DMS153 (cell line): Measurements from ENCODE around the gene RRP1.
A peak's percentile ranks its signal among the peaks of the same experiment; 100 is the strongest.

ENCODE experiments used
- DNase-seq: peaks from one replicate; lab custom pipeline; 2025; lab: John Stamatoyannopoulos, UW

RRP1 gene

DNA sequence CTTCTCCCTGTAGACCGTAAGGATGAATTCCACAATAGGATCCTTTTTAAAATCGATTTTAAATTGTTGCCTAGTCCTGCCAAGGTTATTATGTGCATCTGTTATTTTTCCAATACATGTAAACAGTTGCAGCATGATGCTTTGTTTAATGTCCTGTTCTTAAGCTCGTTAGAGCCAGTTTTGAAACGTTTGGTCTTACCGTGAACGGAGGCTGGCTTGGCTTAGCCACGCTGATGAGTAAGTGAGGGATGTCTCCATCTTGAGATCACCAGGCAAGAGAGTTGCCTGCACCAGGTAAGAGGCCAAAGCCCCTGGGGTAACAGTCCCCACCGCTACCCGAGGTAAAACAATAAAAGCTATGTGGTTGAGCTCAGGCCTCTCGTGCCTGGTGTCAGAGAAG lies 30.6 kb upstream of the RRP1 start:
- no peak for DNase-seq

DNA sequence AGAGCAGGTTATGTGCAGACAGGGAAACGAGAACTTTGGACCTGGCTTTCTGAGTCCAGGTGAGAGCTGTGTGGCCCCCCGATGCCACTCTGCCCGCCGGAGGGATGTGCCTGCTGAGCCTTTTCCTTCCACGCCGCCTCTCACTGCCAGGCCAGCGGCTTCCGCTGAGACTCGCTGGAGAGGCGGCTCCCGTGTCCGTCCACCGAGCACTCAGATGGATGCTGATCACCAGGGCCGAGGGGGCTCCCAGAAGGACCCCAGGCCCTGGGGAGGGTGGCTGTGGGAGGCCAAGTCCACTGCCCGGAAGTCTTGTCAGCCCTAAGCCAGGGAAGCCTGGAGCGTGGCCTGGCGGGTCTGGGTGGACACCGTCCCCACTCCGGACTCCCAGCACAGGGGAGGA lies 29.7 kb upstream of the RRP1 start:
- no peak for DNase-seq

DNA sequence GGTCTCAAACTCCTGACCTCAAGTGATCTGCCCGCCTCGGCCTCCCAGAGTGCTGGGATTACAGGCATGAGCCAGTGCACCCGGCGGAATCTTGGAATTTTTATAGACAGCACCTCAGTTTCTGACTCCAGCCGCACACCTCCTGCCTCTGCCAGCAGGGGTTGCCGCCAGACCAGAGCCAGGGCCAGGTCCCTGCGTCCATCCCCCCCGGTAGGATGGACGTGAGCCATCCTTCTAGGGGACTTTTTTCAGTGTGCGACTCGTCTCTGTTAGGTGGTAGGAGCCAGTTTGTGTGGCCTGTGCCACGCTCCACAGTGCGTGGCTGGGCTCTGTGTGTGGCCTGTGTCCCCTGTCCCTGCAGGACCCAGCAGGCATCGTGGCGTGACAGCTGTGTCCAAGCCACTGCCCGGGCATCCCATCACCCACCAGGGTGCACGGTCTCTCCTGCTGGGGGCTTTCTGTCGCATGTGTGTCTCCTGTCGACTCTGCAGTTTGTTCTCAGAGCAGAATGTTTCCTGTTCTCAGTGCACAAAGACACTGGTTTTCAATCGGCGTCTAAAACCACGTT lies 28.9 kb upstream of the RRP1 start:
- DNase-seq = no peak

DNA sequence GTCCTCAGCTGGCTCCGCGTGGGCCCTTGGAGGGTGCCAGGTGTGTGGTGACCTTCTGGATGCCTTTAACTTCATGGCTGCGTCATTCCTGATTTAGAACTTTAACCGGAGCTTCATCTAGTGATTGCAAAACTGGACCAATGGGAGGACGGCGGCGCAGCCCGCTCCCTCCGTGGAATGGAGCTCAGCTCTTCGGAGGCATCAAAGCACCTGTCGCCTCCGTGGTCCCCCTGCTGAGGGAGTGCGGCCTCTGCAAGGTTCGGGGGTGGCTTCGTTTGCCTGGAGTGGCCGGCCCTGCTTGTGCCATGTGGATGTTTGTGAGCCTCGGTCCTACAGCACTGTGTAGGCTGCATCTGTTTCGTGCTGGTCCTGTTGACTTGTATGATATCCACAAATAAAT lies 27.5 kb upstream of the RRP1 start:
- no peak for DNase-seq

DNA sequence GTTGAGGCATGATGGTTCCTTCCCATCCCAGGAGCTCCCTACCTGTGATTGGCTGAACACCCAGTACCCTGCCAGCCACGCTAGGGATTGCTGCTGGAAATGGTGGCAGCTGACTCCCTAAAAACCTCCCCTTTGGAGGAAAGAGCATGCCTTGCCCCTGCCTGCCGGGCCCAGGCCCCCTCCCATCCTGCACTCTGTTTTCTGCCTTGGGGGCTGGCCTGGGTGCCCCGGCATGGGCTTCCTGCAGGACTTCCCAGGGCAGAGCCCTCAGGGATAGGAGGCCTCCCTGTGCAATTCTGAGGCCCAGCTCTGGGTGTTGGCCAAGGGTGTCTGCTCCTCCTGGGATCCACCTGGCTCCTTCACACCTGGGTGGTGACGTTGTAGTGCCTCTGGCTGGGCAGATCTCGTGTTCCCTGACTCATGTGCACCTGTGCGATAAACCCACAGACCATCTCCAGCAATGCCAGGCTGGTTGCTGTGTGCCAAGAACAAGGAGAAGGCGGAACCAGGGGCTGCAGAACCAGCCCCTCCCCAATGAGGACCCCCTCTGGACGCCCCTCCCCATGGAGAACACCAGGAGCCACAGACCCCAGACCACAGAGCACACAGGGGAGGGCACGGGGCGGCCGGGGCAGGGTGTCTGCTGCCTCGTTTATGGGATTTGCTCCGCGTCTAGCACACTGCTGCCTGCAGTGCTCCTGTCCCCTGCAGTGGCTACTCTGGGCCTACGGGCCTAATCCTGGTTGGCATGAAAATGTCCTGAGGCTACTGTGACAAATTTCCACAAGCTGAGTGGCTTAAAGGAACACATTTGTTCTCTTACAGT lies 26.9 kb upstream of the RRP1 start:
- no peak for DNase-seq

DNA sequence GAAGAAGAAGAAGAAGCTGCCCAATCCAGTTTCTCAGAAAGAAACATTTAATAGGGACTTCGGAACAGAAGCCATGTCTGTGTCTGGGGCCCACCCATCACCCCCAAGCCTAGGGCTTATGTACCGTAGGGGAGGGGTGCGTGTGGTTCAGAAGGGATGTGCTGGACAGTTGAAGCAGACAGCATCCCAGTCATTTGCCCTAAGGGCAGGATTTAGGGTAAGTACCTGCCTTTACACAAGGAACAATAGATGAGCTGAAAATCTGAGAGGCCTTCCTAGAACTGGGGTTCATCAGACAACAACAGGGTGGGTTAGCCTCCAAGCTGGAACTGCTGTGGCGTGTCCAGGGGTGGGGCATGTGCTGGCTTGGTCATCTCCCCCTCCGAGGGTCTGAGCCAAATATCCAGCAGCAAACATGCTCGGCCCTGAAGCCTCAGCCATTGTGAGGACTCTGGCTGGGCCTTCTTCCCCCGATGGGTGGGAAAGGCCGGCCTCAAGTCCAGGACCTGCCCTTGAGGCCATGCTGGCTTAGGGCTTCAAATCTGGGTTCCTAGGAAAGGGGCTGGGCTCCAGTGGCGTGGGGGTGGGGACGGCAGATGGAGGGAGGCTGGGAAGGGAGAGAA lies 25.4 kb upstream of the RRP1 start:
- DNase-seq = no peak

DNA sequence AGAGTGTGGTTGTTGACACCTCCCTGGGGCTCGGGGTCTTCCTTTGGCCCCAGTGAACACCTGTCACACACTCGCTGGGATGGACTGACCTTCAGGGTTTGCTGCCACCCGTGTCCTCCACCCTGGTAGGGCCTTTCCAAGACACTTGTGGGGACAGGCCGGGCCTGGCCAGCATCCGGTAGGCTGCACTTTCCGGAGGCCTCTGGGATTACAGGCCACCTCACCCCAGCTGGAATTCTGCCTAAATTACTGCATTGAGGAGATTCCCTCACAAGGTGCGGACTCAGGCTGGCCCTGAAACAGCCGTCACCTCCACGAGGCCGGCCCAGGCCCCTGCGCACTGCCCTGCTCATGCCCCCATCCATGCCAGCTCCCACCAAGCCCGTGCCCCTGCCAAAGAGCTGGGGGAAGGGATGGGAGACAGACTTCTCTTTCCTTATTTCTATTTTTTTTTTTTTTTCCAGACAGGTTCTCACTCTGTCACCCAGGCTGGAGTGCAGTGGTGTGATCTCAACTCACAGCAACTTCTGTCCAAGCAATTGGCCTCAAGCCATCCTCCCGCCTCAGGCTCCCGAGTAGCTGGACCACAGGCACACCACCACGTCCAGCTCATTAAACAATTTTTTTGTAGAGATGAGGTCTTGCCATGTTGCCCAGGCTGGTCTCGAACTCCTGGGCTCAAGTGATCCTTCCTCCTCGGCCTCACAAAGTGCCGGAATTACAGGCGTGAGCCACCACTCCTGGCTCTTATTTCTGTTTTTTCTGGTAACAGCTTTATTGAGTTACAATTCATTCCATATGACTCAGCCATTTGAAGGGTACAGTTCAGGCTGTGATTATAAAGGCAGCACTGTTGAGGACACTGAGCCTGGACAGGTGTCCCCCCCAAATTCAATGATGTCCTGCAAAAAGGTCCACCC lies 24.5 kb upstream of the RRP1 start:
- DNase-seq = no peak

DNA sequence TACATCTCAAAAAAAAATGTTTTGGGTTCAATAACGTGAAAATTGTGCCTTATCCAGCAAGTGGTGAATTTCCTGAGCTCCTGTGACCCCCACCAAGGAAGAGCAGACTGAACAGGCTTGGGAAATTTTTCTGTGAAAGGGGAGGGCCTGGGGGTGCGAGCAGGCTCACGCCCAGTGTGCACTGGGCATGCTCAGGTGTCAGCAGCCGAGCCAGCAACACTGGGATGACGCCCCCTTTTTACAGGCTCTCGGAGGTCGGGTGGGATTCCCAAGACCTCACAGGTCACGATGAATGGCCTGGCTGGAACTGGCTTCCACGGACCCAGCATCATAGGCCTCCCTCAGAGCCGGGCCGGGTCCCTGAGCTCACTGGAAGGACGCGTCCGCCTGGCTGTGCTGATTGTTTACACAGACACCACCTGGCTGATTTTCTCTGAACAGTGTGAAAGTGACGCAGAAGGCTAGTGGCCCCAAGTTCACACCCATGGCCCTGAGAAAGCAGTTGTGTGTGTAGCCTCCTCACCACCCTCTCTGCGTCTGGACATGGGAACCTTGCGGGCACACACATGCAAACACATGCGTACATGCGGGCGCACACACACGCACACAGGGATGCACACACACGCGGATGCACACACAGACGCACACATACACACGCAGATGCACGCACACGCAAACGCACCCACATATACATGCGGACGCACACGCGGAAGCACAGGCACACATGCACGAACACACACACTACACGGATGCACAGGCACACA lies 22.5 kb upstream of the RRP1 start:
- DNase-seq = peak; percentile 26

DNA sequence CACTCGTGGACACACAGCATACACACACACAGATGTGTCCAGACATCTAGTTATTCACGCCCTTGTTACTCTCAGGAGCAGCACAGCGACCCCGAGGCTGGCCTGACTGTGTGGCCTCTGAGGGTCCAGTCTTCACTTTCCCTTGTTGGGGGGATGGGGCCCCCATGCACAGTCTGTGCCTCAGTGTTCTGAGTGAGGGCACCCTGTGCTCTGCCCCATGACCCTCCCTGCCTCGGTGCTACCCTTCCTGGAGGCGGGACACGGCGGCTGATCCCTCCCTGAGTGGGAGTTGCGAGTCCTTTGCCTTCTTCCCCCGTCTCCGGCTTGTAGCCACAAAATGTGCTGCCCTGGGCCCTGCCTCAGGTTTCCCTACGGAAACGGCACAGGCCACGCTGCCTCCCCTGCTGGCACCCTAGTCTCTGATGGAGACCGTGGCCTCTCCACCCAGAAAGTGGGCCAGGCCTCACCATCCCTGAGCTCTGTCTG lies 21.8 kb upstream of the RRP1 start:
- DNase-seq = no peak

DNA sequence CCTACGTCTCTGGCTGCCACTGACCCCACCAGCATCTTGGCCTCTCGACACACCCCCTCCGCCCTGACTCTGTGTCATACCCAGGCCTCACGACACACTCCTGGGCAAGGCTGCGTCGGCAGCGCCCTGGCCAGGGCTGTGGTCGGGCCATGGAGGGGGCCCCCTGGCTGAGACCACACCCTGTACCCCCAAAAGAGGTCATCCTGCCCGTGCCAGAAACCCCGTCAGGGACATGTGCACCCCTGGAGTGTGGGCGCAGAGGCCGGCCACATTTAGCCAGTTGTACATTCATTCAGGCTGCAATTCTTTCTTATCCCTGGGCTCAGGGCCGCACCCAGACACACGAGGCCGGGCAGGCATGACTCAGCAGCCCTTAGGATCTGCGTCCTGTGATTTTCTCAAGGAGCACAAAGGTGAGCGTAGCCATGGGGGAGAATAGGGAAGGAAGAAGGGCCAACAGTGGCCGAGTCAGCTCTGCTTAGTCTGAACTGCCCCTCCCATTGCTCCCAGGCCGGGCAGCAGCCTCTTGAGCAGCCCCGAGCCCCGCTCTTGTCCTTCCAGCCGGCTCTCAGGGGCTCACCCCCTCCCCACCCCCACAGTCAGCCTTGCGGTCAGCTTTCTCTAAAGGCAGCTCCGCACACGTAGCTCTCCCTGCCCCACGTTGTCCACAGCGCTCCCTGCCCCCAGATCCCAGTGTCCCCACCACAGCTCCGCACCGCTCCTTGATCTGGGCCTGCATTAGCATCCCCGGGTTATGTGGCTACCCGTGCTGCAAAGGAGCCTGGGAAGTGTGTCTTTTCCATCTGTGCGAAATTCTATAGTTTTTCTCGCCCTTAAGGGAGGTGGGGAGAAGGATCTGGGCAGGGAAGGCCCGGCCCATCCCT lies 21.2 kb upstream of the RRP1 start:
- no peak for DNase-seq

DNA sequence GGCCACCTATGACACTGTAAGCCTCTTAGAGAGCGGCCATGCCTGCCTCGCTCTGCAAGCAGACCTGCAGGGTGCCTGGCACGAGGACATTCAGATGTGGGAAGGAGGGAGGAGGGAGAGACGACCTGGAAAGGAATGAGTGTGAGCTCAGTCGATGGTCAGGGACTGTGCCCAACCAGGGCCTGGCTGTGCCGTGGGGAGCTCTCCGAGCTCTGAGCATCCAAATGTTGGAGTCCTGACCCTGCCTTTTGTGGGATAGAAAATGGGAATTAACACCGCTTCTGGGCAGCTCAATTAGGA lies 20.6 kb upstream of the RRP1 start:
- DNase-seq = no peak

DNA sequence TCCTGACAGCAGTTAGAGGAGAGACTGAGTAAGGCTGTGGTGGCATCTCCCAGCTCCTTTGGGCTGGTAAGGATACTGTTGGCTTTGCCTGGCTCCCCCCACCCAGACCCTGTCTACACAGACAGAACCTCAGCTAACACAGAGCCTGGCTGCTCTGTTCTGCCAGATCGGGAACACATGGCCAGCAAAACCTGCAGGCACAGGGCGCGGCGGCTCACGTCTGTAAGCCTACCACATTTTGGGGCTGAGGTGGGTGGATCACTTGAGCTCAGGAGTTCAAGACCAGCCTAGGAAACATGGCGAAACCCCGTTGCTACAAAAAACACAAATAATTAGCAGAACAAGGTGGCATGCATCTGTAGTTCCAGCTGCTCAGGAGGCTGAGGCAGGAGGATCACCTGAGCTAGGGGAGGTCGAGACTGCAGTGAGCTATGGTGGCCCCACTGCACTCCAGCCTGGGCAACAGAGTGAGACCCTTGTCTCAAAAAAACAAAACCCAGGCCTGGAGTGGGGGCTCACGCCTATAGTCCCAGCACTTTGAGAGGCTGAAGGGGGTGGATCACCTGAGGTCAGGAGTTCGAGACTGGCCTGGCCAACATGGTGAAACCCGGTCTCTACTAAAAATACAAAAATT lies 19.9 kb upstream of the RRP1 start:
- no peak for DNase-seq

DNA sequence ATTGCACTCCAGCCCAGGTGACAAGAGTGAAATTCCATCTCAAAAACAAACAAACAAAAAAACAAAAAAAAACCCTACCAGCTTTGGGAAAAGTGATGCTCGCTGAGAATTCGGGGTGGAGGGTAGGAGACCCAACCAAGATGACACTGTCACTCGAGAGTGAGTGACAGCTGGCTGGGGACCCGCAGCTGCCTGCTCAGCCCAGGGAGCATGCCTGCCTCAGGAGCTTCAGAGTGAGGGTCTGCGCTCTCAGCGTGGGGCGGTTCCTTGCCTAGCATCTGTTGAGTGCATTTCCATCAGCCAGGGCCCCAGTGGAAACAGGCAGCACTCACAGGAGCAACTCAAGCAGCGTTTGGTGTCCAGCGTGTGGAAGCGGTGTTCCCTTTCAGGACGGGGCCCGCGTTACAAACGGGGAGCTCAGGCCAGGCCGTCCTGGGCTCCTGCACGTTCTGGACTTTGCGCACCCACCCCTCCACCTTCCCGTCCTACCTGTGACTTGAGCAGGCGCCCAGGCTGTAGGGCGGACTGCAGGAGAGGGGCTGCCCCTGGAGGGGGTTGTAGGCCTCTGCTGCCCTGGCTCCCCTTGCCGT lies 19.2 kb upstream of the RRP1 start:
- DNase-seq = no peak

DNA sequence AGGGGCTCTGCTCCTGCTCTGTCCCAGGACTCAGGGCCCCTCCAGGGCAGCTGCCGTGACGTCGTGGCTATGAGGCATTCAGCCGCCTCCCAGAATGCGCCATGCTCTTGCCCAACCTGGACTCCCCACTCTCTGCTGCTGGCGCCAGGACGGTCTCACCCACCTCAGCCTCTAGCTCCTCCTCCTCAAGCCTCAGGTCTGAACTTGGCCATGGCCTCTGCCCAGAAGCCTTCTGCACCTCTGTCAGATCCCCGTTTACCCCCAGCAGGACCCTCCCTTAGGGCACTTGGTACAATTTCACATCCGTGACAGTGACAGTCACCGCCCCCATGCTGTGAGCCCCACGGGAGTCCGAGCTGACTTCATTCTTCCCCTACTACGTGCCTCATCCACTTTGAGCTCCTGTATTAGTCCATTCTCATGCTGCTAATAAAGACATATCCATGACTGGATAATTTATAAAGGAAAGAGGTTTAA lies 18.1 kb upstream of the RRP1 start:
- DNase-seq = no peak

DNA sequence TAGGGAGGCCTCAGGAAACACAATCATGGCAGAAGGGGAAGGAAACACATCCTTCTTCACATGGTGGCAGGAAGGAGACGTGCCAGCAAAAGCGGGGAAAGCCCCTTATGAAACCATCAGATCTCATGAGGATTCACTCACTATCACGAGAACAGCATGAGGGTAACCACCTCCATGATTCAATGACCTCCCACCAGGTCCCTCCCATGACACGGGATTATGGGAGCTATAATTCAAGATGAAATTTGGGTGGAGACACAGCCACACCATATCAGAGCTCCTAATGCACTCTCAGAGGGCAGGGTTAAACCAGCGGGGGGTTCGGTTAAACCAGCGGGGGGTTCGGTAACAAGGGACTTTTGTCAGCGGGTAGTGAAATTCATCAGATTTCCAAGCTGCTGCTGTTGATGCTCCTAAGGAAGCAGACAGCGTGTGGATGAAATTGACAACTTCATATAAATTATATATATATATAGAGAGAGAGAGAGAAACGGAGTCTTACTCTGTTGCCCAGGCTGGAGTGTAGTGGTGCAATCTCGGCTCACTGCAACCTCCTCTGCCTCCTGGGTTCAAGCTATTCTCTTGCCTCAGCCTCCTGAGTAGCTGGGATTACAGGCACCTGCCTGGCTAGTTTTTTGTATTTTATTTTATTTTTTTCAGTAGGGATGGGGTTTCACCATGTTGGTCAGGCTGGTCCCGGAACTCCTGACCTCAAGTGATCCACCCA lies 17.5 kb upstream of the RRP1 start:
- DNase-seq = no peak

DNA sequence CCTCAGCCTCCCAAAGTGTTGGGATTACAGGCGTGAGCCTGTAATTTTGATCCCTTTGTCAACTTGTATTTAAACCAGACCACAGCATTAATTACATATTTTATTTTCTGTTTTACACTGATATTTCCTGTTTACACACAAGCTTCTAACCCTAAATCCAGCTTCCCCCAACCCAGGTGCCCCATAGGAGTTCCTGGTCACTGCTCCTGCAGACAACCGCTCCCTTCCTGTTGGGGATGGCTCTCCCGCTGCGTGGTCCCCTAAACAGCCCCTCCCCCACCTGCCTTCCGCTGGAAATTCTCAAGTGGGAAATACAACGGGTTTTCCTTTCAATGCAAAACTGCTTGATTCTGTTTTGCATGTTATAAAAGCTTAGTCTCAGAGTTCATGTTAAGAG lies 17.0 kb upstream of the RRP1 start:
- DNase-seq = no peak

DNA sequence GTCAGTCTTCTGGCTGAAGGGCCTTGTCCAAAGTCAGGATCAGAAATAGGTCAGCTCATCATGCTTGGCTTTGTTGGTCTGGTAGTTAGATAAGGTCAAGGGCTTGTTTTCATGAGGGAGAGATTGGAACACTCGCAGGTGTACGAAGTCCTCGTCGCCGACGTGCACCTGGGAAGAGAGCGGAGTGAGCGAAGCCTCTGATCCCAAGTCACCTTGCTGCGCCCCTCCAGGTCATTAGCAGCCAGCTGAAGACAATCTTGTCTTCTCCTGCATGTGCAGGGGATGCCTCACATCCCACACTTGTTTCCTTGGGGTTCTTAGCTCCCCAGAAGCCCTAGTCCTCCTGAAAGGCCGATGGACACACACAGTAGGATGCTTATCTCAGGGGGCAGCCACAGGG lies 15.2 kb upstream of the RRP1 start:
- DNase-seq = no peak

DNA sequence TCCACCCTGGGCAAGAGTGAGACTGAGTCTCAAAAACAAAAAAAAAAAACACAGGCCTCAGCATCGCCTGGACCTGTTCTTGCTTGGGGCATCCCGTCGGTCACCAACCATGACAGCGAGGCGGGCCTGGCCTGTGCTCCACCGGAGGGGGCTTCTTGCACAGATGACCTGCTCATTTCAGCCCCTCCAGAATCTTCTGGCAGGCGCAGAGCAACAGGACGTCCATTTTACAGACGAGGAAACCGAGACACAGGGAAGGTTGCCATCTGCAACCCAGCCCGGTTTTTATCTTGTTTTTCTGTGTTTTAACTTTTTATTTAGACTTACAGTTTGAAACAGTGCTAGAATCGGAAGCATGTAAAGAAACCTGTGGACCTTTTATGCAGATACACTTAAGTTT lies 14.2 kb upstream of the RRP1 start:
- DNase-seq = no peak

DNA sequence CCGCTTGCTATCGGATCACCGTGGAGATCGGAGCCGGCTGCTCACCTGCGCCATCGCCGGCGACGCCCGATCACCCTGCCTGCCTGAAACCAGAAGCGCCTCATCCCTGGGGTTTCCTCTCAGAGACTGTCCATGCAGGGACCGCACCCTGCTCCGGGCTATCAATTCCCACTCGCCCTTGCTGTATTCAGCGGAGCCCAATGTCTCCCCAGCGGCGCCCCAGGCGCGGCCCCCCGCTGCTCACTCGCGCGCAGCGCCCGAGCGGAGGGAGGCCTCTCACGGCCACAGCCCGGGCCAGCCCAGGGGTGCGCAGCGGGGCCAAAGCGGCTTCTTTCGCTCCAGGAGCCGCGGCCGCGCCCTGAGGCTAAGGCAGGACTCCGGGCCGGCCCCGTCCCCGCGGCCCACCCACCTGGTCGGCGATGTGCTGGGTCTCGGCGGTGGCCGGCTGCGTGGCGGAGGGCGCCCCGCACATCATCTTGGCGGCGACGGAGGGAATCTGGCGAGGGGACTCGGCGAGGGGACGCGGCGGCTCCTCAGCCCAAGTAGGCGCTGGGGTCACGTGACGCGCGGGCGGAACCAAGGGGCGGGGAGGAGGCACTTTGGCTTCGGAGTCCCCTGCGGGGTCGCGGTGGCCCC lies 13.5 kb upstream of the RRP1 start, which contains the start of gene CSTB:
Gene CSTB (minus strand): TSS at position 514 of the 636 bp plus-strand sequence. CDS start 39 bp downstream, at position 475.
- DNase-seq = peak; percentile 53
